ENCODE data around the gene VCX2. TPM values are rescaled to one million over a fixed set of nuclear protein-coding genes. Genes with fewer than 3 reads are reported as not detected.
"Not testable (repeated sequence)": the region's sequence is repeated elsewhere in the genome, so short reads cannot be mapped to it uniquely, and the experiment has no call there.

Gene VCX2
- total RNA-seq (not detected), total RNA-seq (0 reads per million in 172 experiments)
- not detected for polyA plus RNA-seq (2013, experiment 1 of 2)
- not detected for polyA plus RNA-seq (2013, experiment 2 of 2)

- H3K36me3 Mint-ChIP-seq (ENCODE audit: low read depth); H3K4me3 Mint-ChIP-seq; CTCF ChIA-PET; H3K36me3 ChIP-seq (ENCODE audit: insufficient read depth, low read length); DNase-seq; H3K4me1 ChIP-seq (ENCODE audit: insufficient read depth, low read length); intact Hi-C loops (cut with DNase I, micrococcal nuclease); H3K4me3 ChIP-seq (ENCODE audit: low read length); H3K9me3 Mint-ChIP-seq; ATAC-seq (ENCODE audit: poor library complexity); H3K27me3 ChIP-seq (ENCODE audit: control insufficient read depth in 1 of 2, insufficient read depth in 2 of 2, low read length in 2 of 2); H3K27me3 Mint-ChIP-seq; H3K9me3 ChIP-seq (ENCODE audit: control insufficient read depth in 1 of 2, insufficient read depth in 1 of 2, low read length in 2 of 2); H3K4me1 Mint-ChIP-seq (ENCODE audit: low read depth); POLR2A ChIA-PET; H3K27ac ChIP-seq (ENCODE audit: low read depth in 1 of 2, low read length in 2 of 2); H3K27ac Mint-ChIP-seq: not testable (repeated sequence)
These were observed at the start of gene VCX2 for GRCh38 chrX:8171169-8171568. VCX2 (minus strand) TSS chrX:8171267; CDS start chrX:8170643, 624 bp downstream.

GRCh38 chrX:8204943-8205342 lies 33.9 kb upstream of the VCX2 start:
- intact Hi-C loops (cut with DNase I, micrococcal nuclease) = no loop called here
- H3K36me3 Mint-ChIP-seq (ENCODE audit: low read depth) = no peaks in the 10 kb centered on the region
- H3K4me1 Mint-ChIP-seq (ENCODE audit: low read depth) = no peaks in the 10 kb centered on the region
- no peak overlapping the region for H3K4me3 Mint-ChIP-seq
- Histone ChIP-seq H3K9me3 (ENCODE audit: control insufficient read depth in 1 of 2, insufficient read depth in 1 of 2, low read length in 2 of 2) (no peaks in the 10 kb centered on the region), H3K4me3 (ENCODE audit: low read length) (no peak overlapping the region), H3K27ac (ENCODE audit: low read depth in 1 of 2, low read length in 2 of 2) (no peak overlapping the region), H3K36me3 (ENCODE audit: insufficient read depth, low read length) (no peaks in the 10 kb centered on the region), H3K4me1 (ENCODE audit: insufficient read depth, low read length) (no peaks in the 10 kb centered on the region), H3K27me3 (ENCODE audit: control insufficient read depth in 1 of 2, insufficient read depth in 2 of 2, low read length in 2 of 2) (no peaks in the 10 kb centered on the region)
- no peaks in the 10 kb centered on the region for H3K27me3 Mint-ChIP-seq
- no peaks in the 10 kb centered on the region for H3K9me3 Mint-ChIP-seq
- ChIA-PET POLR2A (no interaction called here), CTCF (no interaction called here)
- no peak overlapping the region for H3K27ac Mint-ChIP-seq
- ATAC-seq (ENCODE audit: poor library complexity) (no peak), DNase-seq (no peak)
- TF ChIP-seq CTCF (IDR thresholded peaks at IDR 0.05) = no peak

GRCh38 chrX:8204169-8204935 lies 33.3 kb upstream of the VCX2 start:
- no peaks in the 10 kb centered on the region for H3K9me3 ChIP-seq (ENCODE audit: control insufficient read depth in 1 of 2, insufficient read depth in 1 of 2, low read length in 2 of 2)
- no peak for TF ChIP-seq CTCF (IDR thresholded peaks at IDR 0.05)
- H3K9me3 Mint-ChIP-seq = no peaks in the 10 kb centered on the region
- no peak for ATAC-seq (ENCODE audit: poor library complexity)
- no peaks in the 10 kb centered on the region for H3K27me3 Mint-ChIP-seq
- no peak overlapping the region for H3K4me3 ChIP-seq (ENCODE audit: low read length)
- no peaks in the 10 kb centered on the region for H3K36me3 ChIP-seq (ENCODE audit: insufficient read depth, low read length)
- ChIA-PET CTCF (no interaction called here), POLR2A (no interaction called here)
- H3K4me1 ChIP-seq (ENCODE audit: insufficient read depth, low read length) = no peaks in the 10 kb centered on the region
- intact Hi-C loops (cut with DNase I, micrococcal nuclease) = no loop called here
- no peaks in the 10 kb centered on the region for H3K4me1 Mint-ChIP-seq (ENCODE audit: low read depth)
- no peak for DNase-seq
- no peak overlapping the region for H3K4me3 Mint-ChIP-seq
- no peak overlapping the region for H3K27ac Mint-ChIP-seq
- H3K27me3 ChIP-seq (ENCODE audit: control insufficient read depth in 1 of 2, insufficient read depth in 2 of 2, low read length in 2 of 2) = no peaks in the 10 kb centered on the region
- H3K27ac ChIP-seq (ENCODE audit: low read depth in 1 of 2, low read length in 2 of 2) = no peak overlapping the region
- no peaks in the 10 kb centered on the region for H3K36me3 Mint-ChIP-seq (ENCODE audit: low read depth)

GRCh38 chrX:8201896-8202331 lies 30.8 kb upstream of the VCX2 start:
- ATAC-seq (ENCODE audit: poor library complexity) = no peak
- Histone ChIP-seq H3K4me3 (ENCODE audit: low read length) (no peak overlapping the region), H3K9me3 (ENCODE audit: control insufficient read depth in 1 of 2, insufficient read depth in 1 of 2, low read length in 2 of 2) (no peaks in the 10 kb centered on the region), H3K27ac (ENCODE audit: low read depth in 1 of 2, low read length in 2 of 2) (no peak overlapping the region), H3K36me3 (ENCODE audit: insufficient read depth, low read length) (no peaks in the 10 kb centered on the region), H3K27me3 (ENCODE audit: control insufficient read depth in 1 of 2, insufficient read depth in 2 of 2, low read length in 2 of 2) (no peaks in the 10 kb centered on the region), H3K4me1 (ENCODE audit: insufficient read depth, low read length) (no peaks in the 10 kb centered on the region)
- Mint-ChIP-seq H3K27me3 (no peaks in the 10 kb centered on the region), H3K4me1 (ENCODE audit: low read depth) (no peaks in the 10 kb centered on the region), H3K36me3 (ENCODE audit: low read depth) (no peaks in the 10 kb centered on the region), H3K27ac (no peak overlapping the region), H3K9me3 (no peaks in the 10 kb centered on the region), H3K4me3 (no peak overlapping the region)
- DNase-seq = no peak
- intact Hi-C loops (cut with DNase I, micrococcal nuclease) = no loop called here
- ChIA-PET POLR2A (no interaction called here), CTCF (no interaction called here)
- TF ChIP-seq CTCF (IDR thresholded peaks at IDR 0.05) = no peak
